SU-DHL-6 (cell line): ENCODE measurements around the gene AP3S1.

ENCODE experiments used
- H2AFZ ChIP-seq: fragments of 200-600 bp; sonication (generic); 2 replicates; pipeline ENCODE4 v1.6.1; 2014; ENCODE audit warnings: low read depth, mild to moderate bottlenecking, moderate library complexity, mixed read lengths, antibody characterized with exemption, low read length; ENCODE audit not compliant: severe bottlenecking
- H3F3A ChIP-seq: fragments of 200-600 bp; shearing (Covaris generic); 2 replicates; pipeline ENCODE4 v1.6.0; 2016; ENCODE audit warnings: antibody characterized with exemption, mild to moderate bottlenecking; ENCODE audit not compliant: insufficient read depth
- H3K27ac ChIP-seq: fragments of 200-600 bp; sonication (generic); 2 replicates; pipeline ENCODE4 v1.5.1; 2016; ENCODE audit warnings: low read depth, mild to moderate bottlenecking, low read length, moderate library complexity, mixed read lengths
- H3K27me3 ChIP-seq: fragments of 200-600 bp; sonication (generic), shearing (Covaris generic); 2 replicates; pipeline ENCODE4 v1.6.0; 2014; ENCODE audit warnings: mild to moderate bottlenecking, low read length
- H3K36me3 ChIP-seq: fragments of 200-600 bp; sonication (generic); 2 replicates; pipeline ENCODE4 v1.6.1; 2014; ENCODE audit warnings: mild to moderate bottlenecking, low read length, mixed read lengths
- H3K4me2 ChIP-seq: fragments of 300-600, 200-600 bp; shearing (Covaris generic), sonication (generic); 2 replicates; pipeline ENCODE4 v1.6.0; 2014; ENCODE audit warnings: low read length, low read depth, mild to moderate bottlenecking; ENCODE audit not compliant: poor library complexity, severe bottlenecking
- H3K4me3 ChIP-seq: fragments of 200-600 bp; sonication (generic); 2 replicates; pipeline ENCODE4 v1.5.1; 2014; ENCODE audit warnings: antibody characterized with exemption, low read length, mild to moderate bottlenecking, mixed read lengths; ENCODE audit not compliant: insufficient read depth, poor library complexity, severe bottlenecking
- H3K79me2 ChIP-seq: fragments of 200-600 bp; sonication (generic); 2 replicates; pipeline ENCODE4 v1.6.1; 2014; ENCODE audit warnings: mild to moderate bottlenecking, low read length, moderate library complexity; ENCODE audit not compliant: insufficient read depth
- H3K9ac ChIP-seq: fragments of 200-600 bp; sonication (generic); 2 replicates; pipeline ENCODE4 v1.7.0; 2014; ENCODE audit warnings: mild to moderate bottlenecking, low read length
- H3K9me2 ChIP-seq: fragments of 200-600 bp; sonication (generic); replicated peaks from 2 replicates; pipeline ENCODE4 v1.6.1; 2014; ENCODE audit warnings: low read length; ENCODE audit not compliant: insufficient read depth
- H3K9me3 ChIP-seq: fragments of 200-600 bp; sonication (generic); 2 replicates; pipeline ENCODE4 v1.6.1; 2014; ENCODE audit warnings: low read length, mixed read lengths; ENCODE audit not compliant: insufficient read depth
- H4K20me1 ChIP-seq: fragments of 200-600 bp; sonication (generic); 2 replicates; pipeline ENCODE4 v1.6.1; 2014; ENCODE audit warnings: low read depth, mild to moderate bottlenecking, antibody characterized with exemption, low read length, moderate library complexity, mixed read lengths
- EZH2phosphoT487 ChIP-seq: fragments of 200-600 bp; sonication (generic), shearing (Covaris generic); conservative IDR thresholded peaks from 2 replicates; pipeline ENCODE4 v1.6.1; 2018; ENCODE audit warnings: mild to moderate bottlenecking, antibody characterized with exemption, low read length, moderate library complexity, mixed read lengths
- TF ChIP-seq, protein P1 (sequence below): fragments of 200-600 bp; sonication (generic); IDR thresholded peaks from one replicate; pipeline ENCODE4 v1.5.1; 2017; ENCODE audit warnings: antibody characterized with exemption, mild to moderate bottlenecking, low read length, moderate library complexity; ENCODE audit not compliant: insufficient read depth, poor library complexity, severe bottlenecking

AP3S1 gene

DNA sequence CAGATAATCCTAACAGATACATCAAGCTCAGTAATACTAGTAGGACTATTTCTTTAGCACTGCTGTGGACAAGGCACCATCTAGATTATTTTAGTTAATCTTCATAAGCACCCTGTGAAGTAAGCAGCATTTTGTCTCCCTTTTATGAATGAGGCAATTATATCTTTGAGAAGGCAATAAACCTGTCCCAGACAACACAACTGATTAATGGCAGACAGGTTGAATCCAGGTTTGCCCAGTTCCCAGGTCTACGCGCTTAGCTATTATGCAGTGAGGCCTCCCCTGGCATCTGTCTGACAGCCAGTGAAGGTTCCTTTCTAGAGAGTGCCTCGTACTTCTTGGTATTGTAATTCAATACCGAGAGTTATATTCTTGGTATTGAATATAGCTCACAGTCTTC lies 110.9 kb downstream of the AP3S1 start:
- H2AFZ ChIP-seq = no peak overlapping the region
- H3K9ac ChIP-seq = no peak overlapping the region
- no peaks in the 10 kb centered on the region for H4K20me1 ChIP-seq
- H3K27me3 ChIP-seq = no peaks in the 10 kb centered on the region
- H3K9me3 ChIP-seq = no peaks in the 10 kb centered on the region
- H3F3A ChIP-seq = no peaks in the 10 kb centered on the region
- H3K9me2 ChIP-seq = no peaks in the 10 kb centered on the region
- H3K36me3 ChIP-seq = no peaks in the 10 kb centered on the region
- H3K79me2 ChIP-seq = no peaks in the 10 kb centered on the region
- H3K27ac ChIP-seq = no peak overlapping the region
- H3K4me3 ChIP-seq = no peak overlapping the region
- TF ChIP-seq EZH2phosphoT487 = no peak
- TF ChIP-seq, protein P1, sequence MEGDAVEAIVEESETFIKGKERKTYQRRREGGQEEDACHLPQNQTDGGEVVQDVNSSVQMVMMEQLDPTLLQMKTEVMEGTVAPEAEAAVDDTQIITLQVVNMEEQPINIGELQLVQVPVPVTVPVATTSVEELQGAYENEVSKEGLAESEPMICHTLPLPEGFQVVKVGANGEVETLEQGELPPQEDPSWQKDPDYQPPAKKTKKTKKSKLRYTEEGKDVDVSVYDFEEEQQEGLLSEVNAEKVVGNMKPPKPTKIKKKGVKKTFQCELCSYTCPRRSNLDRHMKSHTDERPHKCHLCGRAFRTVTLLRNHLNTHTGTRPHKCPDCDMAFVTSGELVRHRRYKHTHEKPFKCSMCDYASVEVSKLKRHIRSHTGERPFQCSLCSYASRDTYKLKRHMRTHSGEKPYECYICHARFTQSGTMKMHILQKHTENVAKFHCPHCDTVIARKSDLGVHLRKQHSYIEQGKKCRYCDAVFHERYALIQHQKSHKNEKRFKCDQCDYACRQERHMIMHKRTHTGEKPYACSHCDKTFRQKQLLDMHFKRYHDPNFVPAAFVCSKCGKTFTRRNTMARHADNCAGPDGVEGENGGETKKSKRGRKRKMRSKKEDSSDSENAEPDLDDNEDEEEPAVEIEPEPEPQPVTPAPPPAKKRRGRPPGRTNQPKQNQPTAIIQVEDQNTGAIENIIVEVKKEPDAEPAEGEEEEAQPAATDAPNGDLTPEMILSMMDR = no peak
- no peak overlapping the region for H3K4me2 ChIP-seq

DNA sequence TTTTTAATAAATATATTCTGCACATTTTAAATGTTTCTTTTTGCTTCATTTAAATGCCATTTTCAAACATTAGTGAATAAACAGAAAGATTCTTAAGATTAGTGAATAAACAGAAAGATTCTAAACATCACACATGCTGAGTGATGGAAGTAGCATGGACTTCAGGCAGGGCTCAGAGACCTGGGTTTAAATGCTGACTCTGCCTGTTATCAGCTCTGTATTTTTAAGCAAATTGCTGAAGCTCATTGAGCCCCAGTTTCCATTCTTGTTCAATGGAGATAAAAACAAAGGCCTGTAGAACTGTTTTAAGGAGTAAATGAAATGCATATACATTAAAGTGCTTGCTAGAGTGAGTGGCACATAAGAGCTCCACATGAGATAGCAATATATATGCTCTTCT lies 112.4 kb downstream of the AP3S1 start:
- Histone ChIP-seq H3K9ac (no peak overlapping the region), H3K9me2 (no peaks in the 10 kb centered on the region), H2AFZ (no peak overlapping the region), H3F3A (no peaks in the 10 kb centered on the region), H4K20me1 (no peaks in the 10 kb centered on the region), H3K27ac (no peak overlapping the region), H3K4me2 (no peak overlapping the region), H3K4me3 (no peak overlapping the region), H3K27me3 (no peaks in the 10 kb centered on the region), H3K9me3 (no peaks in the 10 kb centered on the region), H3K79me2 (no peaks in the 10 kb centered on the region), H3K36me3 (no peaks in the 10 kb centered on the region)
- TF ChIP-seq, protein P1 = no peak
- no peak for TF ChIP-seq EZH2phosphoT487

DNA sequence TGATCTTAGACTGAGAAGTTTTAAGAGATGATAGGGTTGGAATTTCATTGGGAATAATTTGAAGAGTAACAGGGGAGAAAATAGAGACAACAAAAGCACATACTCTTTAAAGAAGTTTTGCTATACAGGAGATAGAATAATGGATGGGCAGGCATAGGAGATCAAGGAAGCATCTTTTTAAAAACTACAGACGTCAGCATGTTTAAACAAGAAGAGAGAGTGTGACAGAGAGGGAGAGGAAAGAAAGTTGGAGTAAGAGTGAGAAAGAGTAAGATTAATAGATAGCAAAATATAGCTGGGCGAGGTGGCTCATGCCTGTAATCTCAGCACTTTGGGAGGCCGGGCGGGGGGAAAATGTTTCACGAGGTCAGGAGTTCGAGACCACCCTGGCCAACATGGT lies 115.2 kb downstream of the AP3S1 start:
- Histone ChIP-seq H3K9me2 (no peaks in the 10 kb centered on the region), H3K36me3 (no peaks in the 10 kb centered on the region), H3F3A (no peaks in the 10 kb centered on the region), H3K27ac (no peak overlapping the region), H3K9ac (no peak overlapping the region), H3K27me3 (no peaks in the 10 kb centered on the region), H3K4me3 (no peak overlapping the region), H3K9me3 (no peaks in the 10 kb centered on the region), H3K79me2 (no peaks in the 10 kb centered on the region), H4K20me1 (no peaks in the 10 kb centered on the region), H2AFZ (no peak overlapping the region), H3K4me2 (no peak overlapping the region)
- TF ChIP-seq, protein P1 = no peak
- no peak for TF ChIP-seq EZH2phosphoT487
